HEK293T (cell line): ENCODE measurements around the gene CA10.
A peak's percentile ranks its signal among the peaks of the same experiment; 100 is the strongest.

Experiments
- CTCF ChIA-PET: fragments of 350-600 bp; formaldehyde crosslinking; extraction: SDS; loops from one replicate; lab custom pipeline; 2021; ENCODE audit warnings: antibody characterized with exemption, inconsistent platforms; lab: Yijun Ruan, JAX
- POLR2A ChIA-PET: fragments of 350-600 bp; formaldehyde crosslinking; extraction: SDS; loops from one replicate; lab custom pipeline; 2020; ENCODE audit warnings: antibody characterized with exemption, inconsistent platforms; lab: Yijun Ruan, JAX
- DNase-seq: peaks from one replicate; pipeline ENCODE4 v3.0.0; 2012; ENCODE audit warnings: mixed read lengths; ENCODE audit errors: extremely low spot score
- ARNT ChIP-seq: fragments of 450-650 bp; IDR thresholded peaks from 2 replicates; pipeline ENCODE4 v1.6.1; 2017; ENCODE audit warnings: mild to moderate bottlenecking
- BHLHE40 ChIP-seq: fragments of 450-650 bp; IDR thresholded peaks from 2 replicates; pipeline ENCODE4 v1.6.1; 2016; ENCODE audit warnings: mild to moderate bottlenecking, moderate library complexity, borderline replicate concordance
- CTBP1 ChIP-seq: fragments of 450-650 bp; IDR thresholded peaks from 2 replicates; pipeline ENCODE4 v1.6.1; 2016; ENCODE audit warnings: borderline replicate concordance
- ELF4 ChIP-seq: fragments of 450-650 bp; IDR thresholded peaks from 2 replicates; pipeline ENCODE4 v1.6.1; 2017; ENCODE audit warnings: antibody characterized with exemption
- FOXA1 ChIP-seq: fragments of 450-650 bp; IDR thresholded peaks from 2 replicates; pipeline ENCODE4 v1.6.1; 2016; ENCODE audit warnings: mild to moderate bottlenecking
- FOXK2 ChIP-seq: fragments of 450-650 bp; IDR thresholded peaks from 2 replicates; pipeline ENCODE4 v1.6.1; 2016; ENCODE audit warnings: mild to moderate bottlenecking
- FOXM1 ChIP-seq: fragments of 450-650 bp; IDR thresholded peaks from 2 replicates; pipeline ENCODE4 v1.6.1; 2017; ENCODE audit warnings: mild to moderate bottlenecking, borderline replicate concordance
- HDGF ChIP-seq: fragments of 450-650 bp; IDR thresholded peaks from 2 replicates; pipeline ENCODE4 v1.6.1; 2017; ENCODE audit warnings: antibody characterized with exemption, borderline replicate concordance
- L3MBTL2 ChIP-seq: fragments of 450-650 bp; conservative IDR thresholded peaks from 2 replicates; pipeline ENCODE4 v1.6.1; 2016; ENCODE audit warnings: mild to moderate bottlenecking
- LEF1 ChIP-seq: fragments of 450-650 bp; IDR thresholded peaks from 2 replicates; pipeline ENCODE4 v1.6.1; 2017; ENCODE audit warnings: mild to moderate bottlenecking, borderline replicate concordance
- NFRKB ChIP-seq: fragments of 450-650 bp; IDR thresholded peaks from 2 replicates; pipeline ENCODE4 v1.6.1; 2016; ENCODE audit warnings: mild to moderate bottlenecking, moderate library complexity
- SP1 ChIP-seq: fragments of 450-650 bp; IDR thresholded peaks from 2 replicates; pipeline ENCODE4 v1.6.1; 2017
- SUZ12 ChIP-seq: fragments of 450-650 bp; IDR thresholded peaks from 2 replicates; pipeline ENCODE4 v1.6.1; 2016; ENCODE audit warnings: mild to moderate bottlenecking
- TARDBP ChIP-seq: fragments of 450-650 bp; IDR thresholded peaks from 2 replicates; pipeline ENCODE4 v1.6.1; 2016
- ZNF384 ChIP-seq: fragments of 450-650 bp; IDR thresholded peaks from 2 replicates; pipeline ENCODE4 v1.6.1; 2016
- TF ChIP-seq, protein P1 (sequence below): fragments of 450-650 bp; IDR thresholded peaks from 2 replicates; pipeline ENCODE4 v1.6.1; 2016

Gene CA10

DNA sequence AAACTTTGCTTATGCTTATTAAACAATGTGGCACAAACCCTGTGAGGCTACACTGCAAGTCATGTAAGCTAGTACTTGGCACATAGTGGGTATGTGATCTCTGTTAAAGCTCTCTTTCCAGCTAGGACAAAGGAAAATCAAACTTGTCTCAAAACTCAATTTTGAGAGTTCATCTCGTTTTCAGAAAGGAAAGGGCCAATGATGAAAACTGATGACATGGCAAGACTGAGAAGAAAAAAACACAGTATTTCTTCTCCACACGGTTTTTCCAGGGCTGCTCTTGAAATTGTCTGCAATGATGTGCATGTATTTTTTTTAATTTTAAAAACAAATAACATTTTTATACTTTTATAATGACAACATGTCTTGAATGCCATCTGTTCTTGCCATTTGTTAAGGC lies 389.8 kb downstream of the CA10 start:
- no peak for DNase-seq
- ChIA-PET CTCF (no interaction called here), POLR2A (no interaction called here)
- TF ChIP-seq SUZ12 (no peak), ARNT (no peak), FOXK2 (no peak), NFRKB (no peak), ELF4 (no peak), SP1 (no peak), L3MBTL2 (no peak), FOXA1 (no peak), FOXM1 (no peak), HDGF (no peak), BHLHE40 (no peak), ZNF384 (no peak), CTBP1 (no peak), LEF1 (no peak), TARDBP (no peak)
- TF ChIP-seq, protein P1, sequence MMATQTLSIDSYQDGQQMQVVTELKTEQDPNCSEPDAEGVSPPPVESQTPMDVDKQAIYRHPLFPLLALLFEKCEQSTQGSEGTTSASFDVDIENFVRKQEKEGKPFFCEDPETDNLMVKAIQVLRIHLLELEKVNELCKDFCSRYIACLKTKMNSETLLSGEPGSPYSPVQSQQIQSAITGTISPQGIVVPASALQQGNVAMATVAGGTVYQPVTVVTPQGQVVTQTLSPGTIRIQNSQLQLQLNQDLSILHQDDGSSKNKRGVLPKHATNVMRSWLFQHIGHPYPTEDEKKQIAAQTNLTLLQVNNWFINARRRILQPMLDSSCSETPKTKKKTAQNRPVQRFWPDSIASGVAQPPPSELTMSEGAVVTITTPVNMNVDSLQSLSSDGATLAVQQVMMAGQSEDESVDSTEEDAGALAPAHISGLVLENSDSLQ = no peak

DNA sequence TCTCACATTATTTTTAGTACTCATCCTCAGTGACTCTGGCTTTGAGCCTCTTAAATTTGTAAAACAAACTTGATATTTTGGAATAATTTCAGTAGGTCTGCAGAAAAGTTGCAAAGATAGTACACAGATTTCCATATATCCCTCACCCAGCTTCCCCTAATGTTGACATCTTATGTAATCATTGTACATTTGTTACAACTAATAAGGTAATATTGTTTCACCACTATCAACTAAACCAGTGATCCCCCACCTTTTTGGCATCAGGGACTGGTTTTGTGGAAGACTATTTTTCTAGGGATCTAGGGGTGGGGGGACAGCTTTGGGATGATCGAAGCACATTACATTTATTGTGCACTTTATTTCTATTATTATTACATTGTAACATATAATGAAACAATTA lies 391.2 kb downstream of the CA10 start:
- no peak for DNase-seq
- ChIA-PET CTCF (no interaction called here), POLR2A (no interaction called here)
- TF ChIP-seq HDGF = no peak
- no peak for TF ChIP-seq ELF4
- no peak for TF ChIP-seq SP1
- TF ChIP-seq FOXM1 = no peak
- no peak for TF ChIP-seq LEF1

DNA sequence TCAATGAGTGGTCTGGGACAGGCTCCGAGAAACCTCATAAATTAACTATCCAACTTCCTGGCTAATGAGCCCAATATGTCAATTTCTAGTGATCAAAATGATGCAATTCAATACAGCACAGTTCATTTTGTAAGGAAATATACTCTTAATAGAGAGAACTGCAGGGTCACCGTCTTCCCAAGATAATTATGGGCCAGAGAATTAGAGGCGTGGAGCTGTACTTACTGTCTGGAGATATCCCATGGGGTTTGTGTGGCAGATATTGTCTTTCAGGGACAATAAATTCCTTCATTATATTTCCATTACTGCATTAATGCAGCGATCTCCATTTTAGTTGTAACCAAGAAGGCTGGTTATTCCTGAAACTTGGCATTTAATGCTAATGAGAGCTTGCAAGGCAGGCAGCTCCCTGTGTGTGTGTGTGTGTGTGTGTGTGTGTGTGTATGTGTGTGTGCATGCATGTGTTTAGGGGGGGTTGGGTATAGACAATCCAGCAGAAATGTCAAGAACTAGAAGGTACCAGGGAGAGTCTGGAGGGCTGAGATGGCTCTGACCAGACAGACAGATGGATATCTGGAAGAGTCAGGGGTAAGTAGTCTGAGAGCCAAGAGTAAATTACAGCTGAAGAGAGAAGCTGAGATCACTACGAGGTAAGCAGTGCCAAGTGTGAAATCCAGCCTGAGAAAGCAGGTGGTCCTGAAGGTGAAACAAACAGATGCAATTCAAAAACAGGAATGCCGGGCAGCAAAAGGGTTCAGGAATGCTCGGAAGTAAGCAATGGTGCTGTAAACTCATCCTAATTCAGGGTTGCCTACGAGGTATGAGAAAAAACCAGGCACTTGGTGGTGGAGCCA lies 393.0 kb downstream of the CA10 start:
- CTCF ChIA-PET = interaction anchor here (0.8 to 3.2 kb wide), 5 partner anchors 9 to 341 kb away, joined by 3 to 18 read pairs (median 3); no protein-coding TSS in a partner anchor
- POLR2A ChIA-PET = interaction anchor here (0.7 kb wide), 1 partner anchor 10 kb away, joined by 3 read pairs; no protein-coding TSS in a partner anchor
- TF ChIP-seq LEF1 (no peak), SUZ12 (no peak), TARDBP (no peak), ARNT (no peak), HDGF (no peak), FOXK2 (no peak), NFRKB (no peak), L3MBTL2 (no peak), CTBP1 (no peak)
- TF ChIP-seq, protein P1 = no peak
- DNase-seq = no peak

DNA sequence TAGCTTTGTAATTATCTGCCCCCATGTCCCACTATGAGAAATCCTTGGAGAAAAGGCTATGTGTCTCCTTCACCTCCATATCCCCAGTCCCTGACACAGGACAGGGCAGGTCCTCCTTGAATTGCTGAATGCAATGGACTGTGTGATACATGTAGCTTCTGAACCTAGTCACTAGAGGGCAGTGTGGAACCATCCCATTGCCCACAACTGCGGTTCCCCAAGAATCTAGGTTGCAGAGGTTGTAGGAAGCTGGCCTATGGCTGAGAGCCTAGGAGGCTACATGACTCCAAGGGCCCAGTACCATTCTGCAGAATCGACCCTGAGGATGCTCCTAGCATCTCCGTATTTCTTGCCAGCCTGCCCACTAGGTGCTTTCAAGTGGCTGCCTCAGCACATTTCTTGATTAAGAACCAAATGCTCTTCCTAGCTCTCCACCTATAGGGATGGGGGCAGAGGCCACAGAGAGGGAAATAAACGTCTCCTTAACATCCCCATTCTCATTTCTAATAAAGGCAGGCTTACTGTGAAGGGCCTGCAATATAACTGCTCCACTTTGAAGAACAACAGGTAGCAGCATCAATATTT lies 394.0 kb downstream of the CA10 start:
- ChIA-PET POLR2A (no interaction called here), CTCF (interaction anchor here (0.8 to 3.2 kb wide), 7 partner anchors 8 to 392 kb away, joined by 3 to 18 read pairs (median 3); no protein-coding TSS in a partner anchor)
- TF ChIP-seq FOXK2 = no peak
- no peak for TF ChIP-seq ZNF384
- TF ChIP-seq ARNT = no peak
- TF ChIP-seq ELF4 = no peak
- TF ChIP-seq FOXA1 = no peak
- TF ChIP-seq FOXM1 = no peak
- TF ChIP-seq CTBP1 = no peak
- TF ChIP-seq L3MBTL2 = no peak
- no peak for TF ChIP-seq HDGF
- TF ChIP-seq, protein P1 = no peak
- DNase-seq = peak; percentile 73

DNA sequence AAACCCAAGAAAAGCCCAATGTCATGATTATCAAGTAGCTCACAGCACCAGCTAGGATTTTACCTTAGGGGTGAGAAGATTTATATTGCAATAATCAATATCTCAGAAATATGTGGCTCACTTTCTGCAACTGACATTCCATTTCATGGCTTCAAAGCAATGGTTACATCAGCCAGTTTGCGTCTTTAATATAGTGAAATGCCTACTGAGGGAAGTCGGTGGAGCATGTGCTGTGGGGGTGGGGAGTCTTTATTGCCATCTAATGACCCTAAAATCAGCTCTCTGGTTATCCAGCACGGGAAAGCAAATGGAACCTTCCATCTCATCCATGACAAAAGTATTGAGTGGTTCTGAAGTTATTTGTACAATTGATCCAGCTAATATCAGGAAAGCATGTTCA lies 395.5 kb downstream of the CA10 start:
- TF ChIP-seq HDGF (no peak), NFRKB (no peak), CTBP1 (no peak), FOXA1 (no peak), LEF1 (no peak), ARNT (no peak), BHLHE40 (no peak), TARDBP (no peak), L3MBTL2 (no peak)
- POLR2A ChIA-PET = no interaction called here
- CTCF ChIA-PET = no interaction called here
- no peak for DNase-seq

DNA sequence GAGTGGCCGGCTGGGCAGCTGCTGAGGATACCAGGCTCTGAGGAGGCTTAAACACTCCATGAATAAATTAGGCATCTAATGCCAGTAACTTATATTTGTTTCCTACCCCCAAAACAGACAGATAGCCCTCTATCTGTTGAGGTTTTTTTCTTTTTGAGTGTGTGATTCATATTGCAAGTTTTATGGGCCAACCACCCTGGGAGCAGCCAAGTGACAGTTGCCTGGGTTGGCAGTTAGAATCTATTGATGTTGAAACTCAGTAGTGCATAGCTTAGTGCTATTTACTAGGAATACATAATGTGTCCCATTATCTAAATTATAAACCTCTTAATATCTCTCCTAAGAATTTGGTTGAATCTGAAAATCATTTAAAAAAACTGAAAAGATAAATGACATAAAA lies 397.4 kb downstream of the CA10 start:
- POLR2A ChIA-PET = no interaction called here
- TF ChIP-seq CTBP1 = no peak
- TF ChIP-seq SUZ12 = no peak
- TF ChIP-seq ARNT = no peak
- CTCF ChIA-PET = no interaction called here
- DNase-seq = no peak
